ENCODE measurements around the gene CREB3L2.

DNA sequence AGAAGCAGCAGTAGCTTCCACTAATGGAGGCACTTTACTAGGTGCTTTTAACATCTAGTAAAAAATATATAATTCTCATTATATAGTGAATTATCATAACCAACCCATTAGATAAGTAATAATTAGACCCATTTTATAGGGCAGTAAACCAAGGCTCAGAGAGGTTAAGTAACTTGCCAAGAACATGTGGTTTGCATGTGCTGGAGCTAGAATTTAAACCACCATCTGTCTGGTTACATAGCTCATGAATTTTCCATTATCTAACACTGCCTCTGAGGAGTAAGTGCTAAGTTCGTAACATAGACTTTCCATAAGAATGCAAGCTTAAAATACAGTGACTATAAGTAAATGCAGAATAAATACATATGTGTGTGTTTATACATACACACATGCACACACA, 41.9 kb downstream of the CREB3L2 start:
- TF ChIP-seq, protein P1, sequence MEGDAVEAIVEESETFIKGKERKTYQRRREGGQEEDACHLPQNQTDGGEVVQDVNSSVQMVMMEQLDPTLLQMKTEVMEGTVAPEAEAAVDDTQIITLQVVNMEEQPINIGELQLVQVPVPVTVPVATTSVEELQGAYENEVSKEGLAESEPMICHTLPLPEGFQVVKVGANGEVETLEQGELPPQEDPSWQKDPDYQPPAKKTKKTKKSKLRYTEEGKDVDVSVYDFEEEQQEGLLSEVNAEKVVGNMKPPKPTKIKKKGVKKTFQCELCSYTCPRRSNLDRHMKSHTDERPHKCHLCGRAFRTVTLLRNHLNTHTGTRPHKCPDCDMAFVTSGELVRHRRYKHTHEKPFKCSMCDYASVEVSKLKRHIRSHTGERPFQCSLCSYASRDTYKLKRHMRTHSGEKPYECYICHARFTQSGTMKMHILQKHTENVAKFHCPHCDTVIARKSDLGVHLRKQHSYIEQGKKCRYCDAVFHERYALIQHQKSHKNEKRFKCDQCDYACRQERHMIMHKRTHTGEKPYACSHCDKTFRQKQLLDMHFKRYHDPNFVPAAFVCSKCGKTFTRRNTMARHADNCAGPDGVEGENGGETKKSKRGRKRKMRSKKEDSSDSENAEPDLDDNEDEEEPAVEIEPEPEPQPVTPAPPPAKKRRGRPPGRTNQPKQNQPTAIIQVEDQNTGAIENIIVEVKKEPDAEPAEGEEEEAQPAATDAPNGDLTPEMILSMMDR (IDR thresholded peaks at IDR 0.05) = no peak
- TF ChIP-seq POLR2A (IDR thresholded peaks at IDR 0.05) = no peak

Measured in ovary (tissue), 3 donors.